HepG2 (cell line): ENCODE data around the gene HSPA1B. TPM values are rescaled to one million over a fixed set of nuclear protein-coding genes. Genes with fewer than 3 reads are reported as not detected.

Experiments used
- FOSL2 ChIP-seq: sonication (generic); formaldehyde crosslinking; IDR thresholded peaks from 2 replicates; pipeline ENCODE4 v1.4.0; 2020; ENCODE audit warnings: missing genetic modification reagents
- FOXK2 ChIP-seq: fragments of 450-650 bp; IDR thresholded peaks from 2 replicates; pipeline ENCODE4 v1.6.1; 2016
- KMT2A ChIP-seq: sonication (generic); formaldehyde crosslinking; IDR thresholded peaks from 2 replicates; pipeline ENCODE4 v1.4.0; 2020; ENCODE audit warnings: missing genetic modification reagents
- MBNL3 ChIP-seq: fragments of 250-450 bp; sonication (Bioruptor Pico); conservative IDR thresholded peaks from 2 replicates; pipeline ENCODE4 v1.8.0; 2022; ENCODE audit warnings: mild to moderate bottlenecking, inconsistent platforms
- MTA3 ChIP-seq: sonication (generic); formaldehyde crosslinking; IDR thresholded peaks from 2 replicates; pipeline ENCODE4 v1.4.0; 2020; ENCODE audit warnings: missing genetic modification reagents
- MTF2 ChIP-seq: sonication (generic); formaldehyde crosslinking; IDR thresholded peaks from 2 replicates; pipeline ENCODE4 v1.5.0; 2020; ENCODE audit warnings: missing genetic modification reagents, borderline replicate concordance
- NFYB ChIP-seq: sonication (generic); formaldehyde crosslinking; IDR thresholded peaks from 2 replicates; pipeline ENCODE4 v1.4.0; 2020; ENCODE audit warnings: missing genetic modification reagents
- PHF5A ChIP-seq: IDR thresholded peaks from one replicate; pipeline ENCODE4 v1.6.1; 2018; ENCODE audit warnings: low read depth, missing genetic modification reagents; ENCODE audit not compliant: unreplicated experiment
- SSRP1 ChIP-seq: IDR thresholded peaks from 2 replicates; pipeline ENCODE4 v1.6.1; 2016; ENCODE audit warnings: control low read depth
- ZKSCAN8 ChIP-seq: IDR thresholded peaks from 2 replicates; pipeline ENCODE4 v1.6.1; 2016; ENCODE audit warnings: borderline replicate concordance, missing genetic modification reagents, missing compliant biosample characterization
- ZNF674 ChIP-seq: sonication (generic); formaldehyde crosslinking; IDR thresholded peaks from 2 replicates; pipeline ENCODE4 v1.5.0; 2020; ENCODE audit warnings: low read depth, mild to moderate bottlenecking, missing genetic modification reagents
- ZNF766 ChIP-seq: sonication (generic); formaldehyde crosslinking; IDR thresholded peaks from 2 replicates; pipeline ENCODE4 v1.5.0; 2020; ENCODE audit warnings: missing genetic modification reagents, borderline replicate concordance
- ZSCAN25 ChIP-seq: sonication (generic); formaldehyde crosslinking; IDR thresholded peaks from 2 replicates; pipeline ENCODE4 v1.8.0; 2022; ENCODE audit warnings: mild to moderate bottlenecking, missing genetic modification reagents
- polyA plus RNA-seq, 8 experiments: library from polyadenylated mRNA; depleted of rRNA in 3 of 8; stranded (reverse) in 7 of 8; unstranded in 1 of 8; fragments of >200 nt; fragmentation: Illumina TruSeq in 4 of 8; extraction: Trizol in 4 of 8; gene quantifications; 2 replicates each; pipeline versions ENCODE4 v1.2.1 to v1.2.3, GENCODE V29; 2011 to 2016; ENCODE audit warnings: low read depth in 4 of 8, missing spikeins in 1 of 8, mixed read lengths in 1 of 8; ENCODE audit not compliant: insufficient read depth in 1 of 8
- total RNA-seq, 5 experiments: library from RNA; depleted of rRNA; stranded (reverse); fragments of >200 nt; fragmentation: Illumina TruSeq; extraction: Trizol; gene quantifications; 2 replicates each; pipeline ENCODE4 v1.2.3, GENCODE V29; 2016; ENCODE audit warnings: low read depth in 1 of 5
- TF ChIP-seq, protein P1 (sequence below): sonication (generic); formaldehyde crosslinking; IDR thresholded peaks from 2 replicates; pipeline ENCODE4 v1.5.1; 2020; ENCODE audit warnings: mild to moderate bottlenecking, missing genetic modification reagents
- TF ChIP-seq, protein P2 (sequence below): sonication (generic); formaldehyde crosslinking; IDR thresholded peaks from 2 replicates; pipeline ENCODE4 v1.5.1; 2020; ENCODE audit warnings: mild to moderate bottlenecking, missing genetic modification reagents, borderline replicate concordance
- TF ChIP-seq, protein P3 (sequence below): sonication (generic); formaldehyde crosslinking; IDR thresholded peaks from 2 replicates; pipeline ENCODE4 v1.4.0; 2020; ENCODE audit warnings: missing genetic modification reagents
- TF ChIP-seq, protein P4 (sequence below): sonication (generic); formaldehyde crosslinking; IDR thresholded peaks from 2 replicates; pipeline ENCODE4 v1.4.0; 2020; ENCODE audit warnings: missing genetic modification reagents, low read depth, mild to moderate bottlenecking, borderline replicate concordance
- TF ChIP-seq, protein P5 (sequence below): sonication (generic); formaldehyde crosslinking; IDR thresholded peaks from 2 replicates; pipeline ENCODE4 v1.9.0; 2021; ENCODE audit warnings: missing genetic modification reagents, borderline replicate concordance

HSPA1B gene
- total and polyA plus RNA-seq, 2 of the 13 experiments (the other 11 are each of a cell fraction or from before 2014, with no cell fraction given), result 26.0 to 186 TPM

DNA sequence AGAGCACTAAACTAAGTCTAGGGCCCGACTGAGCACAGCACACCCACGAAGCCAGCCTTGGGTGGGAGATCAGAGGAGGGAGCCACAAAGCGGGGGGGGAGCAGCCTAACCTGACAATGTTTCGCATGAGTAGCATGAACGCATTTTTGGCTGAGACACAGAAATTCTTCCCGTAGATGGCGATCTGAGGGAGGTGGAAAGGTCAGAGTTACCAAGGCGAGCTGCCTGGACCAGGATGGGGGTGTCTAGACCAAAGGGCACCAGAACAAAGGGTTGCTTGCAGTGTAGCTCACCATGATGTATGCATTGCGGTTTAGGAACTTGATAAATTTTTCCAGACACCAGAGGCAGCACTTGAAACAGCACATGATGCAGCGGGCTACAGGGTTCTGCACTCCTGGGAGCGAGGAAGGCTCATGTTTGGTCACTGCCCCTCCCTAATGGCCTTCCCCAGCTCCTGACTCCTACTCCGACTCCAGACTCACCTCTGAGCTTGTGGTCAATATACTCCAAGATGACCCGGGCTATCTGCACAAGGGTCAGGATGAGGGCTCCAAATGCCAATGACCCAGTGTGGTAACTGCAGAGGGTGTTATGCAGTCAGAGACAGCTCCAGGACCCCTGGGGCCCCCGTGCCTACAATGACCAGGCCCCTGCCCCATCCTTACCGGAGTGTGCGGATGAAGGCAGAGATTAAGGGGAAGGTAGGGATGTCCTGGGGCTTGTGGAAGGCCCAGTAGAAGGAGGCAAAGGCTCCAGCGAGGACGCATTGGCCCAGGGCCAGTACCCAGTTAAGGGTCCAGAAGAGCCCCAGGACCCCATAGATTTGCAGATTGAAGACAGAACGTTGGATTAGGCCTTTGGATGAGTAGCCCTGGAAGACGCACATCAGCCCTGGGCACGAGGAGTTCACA is 37.9 kb downstream of the HSPA1B start (continued):
- TF ChIP-seq, protein P1, sequence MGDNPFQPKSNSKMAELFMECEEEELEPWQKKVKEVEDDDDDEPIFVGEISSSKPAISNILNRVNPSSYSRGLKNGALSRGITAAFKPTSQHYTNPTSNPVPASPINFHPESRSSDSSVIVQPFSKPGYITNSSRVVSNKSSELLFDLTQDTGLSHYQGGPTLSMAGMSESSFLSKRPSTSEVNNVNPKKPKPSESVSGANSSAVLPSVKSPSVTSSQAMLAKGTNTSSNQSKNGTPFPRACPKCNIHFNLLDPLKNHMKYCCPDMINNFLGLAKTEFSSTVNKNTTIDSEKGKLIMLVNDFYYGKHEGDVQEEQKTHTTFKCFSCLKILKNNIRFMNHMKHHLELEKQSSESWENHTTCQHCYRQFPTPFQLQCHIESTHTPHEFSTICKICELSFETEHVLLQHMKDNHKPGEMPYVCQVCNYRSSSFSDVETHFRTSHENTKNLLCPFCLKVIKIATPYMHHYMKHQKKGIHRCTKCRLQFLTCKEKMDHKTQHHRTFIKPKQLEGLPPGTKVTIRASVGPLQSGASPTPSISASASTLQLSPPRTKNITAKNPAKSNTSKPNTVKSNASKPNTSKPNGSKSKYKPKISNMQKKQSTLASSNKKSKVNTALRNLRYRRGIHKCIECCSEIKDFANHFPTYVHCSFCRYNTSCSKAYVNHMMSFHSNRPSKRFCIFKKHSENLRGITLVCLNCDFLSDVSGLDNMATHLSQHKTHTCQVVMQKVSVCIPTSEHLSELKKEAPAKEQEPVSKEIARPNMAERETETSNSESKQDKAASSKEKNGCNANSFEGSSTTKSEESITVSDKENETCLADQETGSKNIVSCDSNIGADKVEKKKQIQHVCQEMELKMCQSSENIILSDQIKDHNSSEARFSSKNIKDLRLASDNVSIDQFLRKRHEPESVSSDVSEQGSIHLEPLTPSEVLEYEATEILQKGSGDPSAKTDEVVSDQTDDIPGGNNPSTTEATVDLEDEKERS (CRISPR knock-in tag), result peak; percentile 93
- peak; percentile 92 for TF ChIP-seq PHF5A (CRISPR knock-in tag)
- no peak for TF ChIP-seq SSRP1 (CRISPR knock-in tag)
- TF ChIP-seq, protein P2, sequence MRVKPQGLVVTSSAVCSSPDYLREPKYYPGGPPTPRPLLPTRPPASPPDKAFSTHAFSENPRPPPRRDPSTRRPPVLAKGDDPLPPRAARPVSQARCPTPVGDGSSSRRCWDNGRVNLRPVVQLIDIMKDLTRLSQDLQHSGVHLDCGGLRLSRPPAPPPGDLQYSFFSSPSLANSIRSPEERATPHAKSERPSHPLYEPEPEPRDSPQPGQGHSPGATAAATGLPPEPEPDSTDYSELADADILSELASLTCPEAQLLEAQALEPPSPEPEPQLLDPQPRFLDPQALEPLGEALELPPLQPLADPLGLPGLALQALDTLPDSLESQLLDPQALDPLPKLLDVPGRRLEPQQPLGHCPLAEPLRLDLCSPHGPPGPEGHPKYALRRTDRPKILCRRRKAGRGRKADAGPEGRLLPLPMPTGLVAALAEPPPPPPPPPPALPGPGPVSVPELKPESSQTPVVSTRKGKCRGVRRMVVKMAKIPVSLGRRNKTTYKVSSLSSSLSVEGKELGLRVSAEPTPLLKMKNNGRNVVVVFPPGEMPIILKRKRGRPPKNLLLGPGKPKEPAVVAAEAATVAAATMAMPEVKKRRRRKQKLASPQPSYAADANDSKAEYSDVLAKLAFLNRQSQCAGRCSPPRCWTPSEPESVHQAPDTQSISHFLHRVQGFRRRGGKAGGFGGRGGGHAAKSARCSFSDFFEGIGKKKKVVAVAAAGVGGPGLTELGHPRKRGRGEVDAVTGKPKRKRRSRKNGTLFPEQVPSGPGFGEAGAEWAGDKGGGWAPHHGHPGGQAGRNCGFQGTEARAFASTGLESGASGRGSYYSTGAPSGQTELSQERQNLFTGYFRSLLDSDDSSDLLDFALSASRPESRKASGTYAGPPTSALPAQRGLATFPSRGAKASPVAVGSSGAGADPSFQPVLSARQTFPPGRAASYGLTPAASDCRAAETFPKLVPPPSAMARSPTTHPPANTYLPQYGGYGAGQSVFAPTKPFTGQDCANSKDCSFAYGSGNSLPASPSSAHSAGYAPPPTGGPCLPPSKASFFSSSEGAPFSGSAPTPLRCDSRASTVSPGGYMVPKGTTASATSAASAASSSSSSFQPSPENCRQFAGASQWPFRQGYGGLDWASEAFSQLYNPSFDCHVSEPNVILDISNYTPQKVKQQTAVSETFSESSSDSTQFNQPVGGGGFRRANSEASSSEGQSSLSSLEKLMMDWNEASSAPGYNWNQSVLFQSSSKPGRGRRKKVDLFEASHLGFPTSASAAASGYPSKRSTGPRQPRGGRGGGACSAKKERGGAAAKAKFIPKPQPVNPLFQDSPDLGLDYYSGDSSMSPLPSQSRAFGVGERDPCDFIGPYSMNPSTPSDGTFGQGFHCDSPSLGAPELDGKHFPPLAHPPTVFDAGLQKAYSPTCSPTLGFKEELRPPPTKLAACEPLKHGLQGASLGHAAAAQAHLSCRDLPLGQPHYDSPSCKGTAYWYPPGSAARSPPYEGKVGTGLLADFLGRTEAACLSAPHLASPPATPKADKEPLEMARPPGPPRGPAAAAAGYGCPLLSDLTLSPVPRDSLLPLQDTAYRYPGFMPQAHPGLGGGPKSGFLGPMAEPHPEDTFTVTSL (CRISPR knock-in tag), result peak; percentile 55; the same call in 1 of the 2 replicates
- TF ChIP-seq ZKSCAN8, result no peak
- TF ChIP-seq MTF2 (CRISPR knock-in tag), result no peak
- TF ChIP-seq ZSCAN25, result 0 out of 2 replicates have a peak, but pooled peaks have one; percentile 50
- no peak for TF ChIP-seq MTA3 (CRISPR knock-in tag)
- no peak for TF ChIP-seq ZNF766
- TF ChIP-seq, protein P3, sequence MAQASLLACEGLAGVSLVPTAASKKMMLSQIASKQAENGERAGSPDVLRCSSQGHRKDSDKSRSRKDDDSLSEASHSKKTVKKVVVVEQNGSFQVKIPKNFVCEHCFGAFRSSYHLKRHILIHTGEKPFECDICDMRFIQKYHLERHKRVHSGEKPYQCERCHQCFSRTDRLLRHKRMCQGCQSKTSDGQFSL (CRISPR knock-in tag), result peak; percentile 98
- no peak for TF ChIP-seq ZNF674
- TF ChIP-seq FOSL2 (CRISPR knock-in tag), result peak; percentile 81
- TF ChIP-seq, protein P4, sequence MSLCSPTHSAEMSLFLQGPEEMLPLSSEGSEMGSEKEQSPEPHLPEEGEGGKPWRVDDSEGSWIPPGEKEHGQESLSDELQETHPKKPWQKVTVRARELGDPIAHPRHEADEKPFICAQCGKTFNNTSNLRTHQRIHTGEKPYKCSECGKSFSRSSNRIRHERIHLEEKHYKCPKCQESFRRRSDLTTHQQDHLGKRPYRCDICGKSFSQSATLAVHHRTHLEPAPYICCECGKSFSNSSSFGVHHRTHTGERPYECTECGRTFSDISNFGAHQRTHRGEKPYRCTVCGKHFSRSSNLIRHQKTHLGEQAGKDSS (CRISPR knock-in tag), result no peak
- TF ChIP-seq MBNL3 (CRISPR knock-in tag), result no peak
- peak; percentile 45; the same call in 1 of the 2 replicates for TF ChIP-seq KMT2A (CRISPR knock-in tag)
- TF ChIP-seq FOXK2, result no peak
- no peak for TF ChIP-seq NFYB (CRISPR knock-in tag)
- TF ChIP-seq, protein P5, sequence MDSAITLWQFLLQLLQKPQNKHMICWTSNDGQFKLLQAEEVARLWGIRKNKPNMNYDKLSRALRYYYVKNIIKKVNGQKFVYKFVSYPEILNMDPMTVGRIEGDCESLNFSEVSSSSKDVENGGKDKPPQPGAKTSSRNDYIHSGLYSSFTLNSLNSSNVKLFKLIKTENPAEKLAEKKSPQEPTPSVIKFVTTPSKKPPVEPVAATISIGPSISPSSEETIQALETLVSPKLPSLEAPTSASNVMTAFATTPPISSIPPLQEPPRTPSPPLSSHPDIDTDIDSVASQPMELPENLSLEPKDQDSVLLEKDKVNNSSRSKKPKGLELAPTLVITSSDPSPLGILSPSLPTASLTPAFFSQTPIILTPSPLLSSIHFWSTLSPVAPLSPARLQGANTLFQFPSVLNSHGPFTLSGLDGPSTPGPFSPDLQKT (CRISPR knock-in tag), result no peak
